MM.1S (cell line): ENCODE results near the gene LRRC4C.

ENCODE experiments used
- DNase-seq: peaks from one replicate; pipeline ENCODE4 v3.0.0-alpha.2; 2015
- H2AFZ ChIP-seq: fragments of 300-600 bp; sonication (generic); 2 replicates; pipeline ENCODE4 v1.6.0; 2016; ENCODE audit warnings: antibody characterized with exemption, low read length
- H3F3A ChIP-seq: fragments of 300-600 bp; sonication (generic); 2 replicates; pipeline ENCODE4 v1.6.1; 2016; ENCODE audit warnings: mild to moderate bottlenecking, antibody characterized with exemption, low read length, moderate library complexity, mixed read lengths; ENCODE audit not compliant: insufficient read depth
- H3K27ac ChIP-seq: fragments of 300-600 bp; sonication (generic); 2 replicates; pipeline ENCODE4 v1.5.1; 2016; ENCODE audit warnings: mild to moderate bottlenecking, low read length
- H3K27me3 ChIP-seq: fragments of 300-600 bp; sonication (generic); replicated peaks from 2 replicates; pipeline ENCODE4 v1.6.0; 2016; ENCODE audit warnings: low read length; ENCODE audit not compliant: insufficient read depth
- H3K36me3 ChIP-seq: fragments of 300-600 bp; sonication (generic); replicated peaks from 2 replicates; pipeline ENCODE4 v1.6.1; 2016; ENCODE audit warnings: mild to moderate bottlenecking, low read length, mixed read lengths; ENCODE audit not compliant: insufficient read depth
- H3K4me1 ChIP-seq: fragments of 300-600 bp; sonication (generic); 2 replicates; pipeline ENCODE4 v1.6.1; 2016; ENCODE audit warnings: low read length, mixed read lengths
- H3K4me2 ChIP-seq: fragments of 300-600 bp; sonication (generic); 2 replicates; pipeline ENCODE4 v1.6.0; 2016; ENCODE audit warnings: low read depth, low read length
- H3K4me3 ChIP-seq: fragments of 300-600 bp; sonication (generic); 2 replicates; pipeline ENCODE4 v1.5.1; 2016; ENCODE audit warnings: low read length, mixed read lengths
- H3K79me2 ChIP-seq: fragments of 300-600 bp; sonication (generic); 2 replicates; pipeline ENCODE4 v1.6.1; 2016; ENCODE audit warnings: mixed run types, low read length, mixed read lengths
- H3K9ac ChIP-seq: fragments of 300-600 bp; sonication (generic); 2 replicates; pipeline ENCODE4 v1.6.1; 2016; ENCODE audit warnings: low read length, mixed read lengths
- H3K9me2 ChIP-seq: fragments of 300-600 bp; sonication (generic); replicated peaks from 2 replicates; pipeline ENCODE4 v1.6.1; 2016; ENCODE audit warnings: mild to moderate bottlenecking, low read length, mixed read lengths; ENCODE audit not compliant: insufficient read depth
- H3K9me3 ChIP-seq: fragments of 300-600 bp; sonication (generic); replicated peaks from 2 replicates; pipeline ENCODE4 v1.6.1; 2016; ENCODE audit warnings: mild to moderate bottlenecking, low read length, mixed read lengths; ENCODE audit not compliant: insufficient read depth
- H4K20me1 ChIP-seq: fragments of 300-600 bp; sonication (generic); 2 replicates; pipeline ENCODE4 v1.6.1; 2016; ENCODE audit warnings: mild to moderate bottlenecking, low read length, moderate library complexity, mixed read lengths; ENCODE audit not compliant: insufficient read depth
- EZH2 ChIP-seq: fragments of 300-600 bp; sonication (generic); optimal IDR thresholded peaks from 2 replicates; pipeline ENCODE3; 2017; ENCODE audit warnings: low read depth, mild to moderate bottlenecking, antibody characterized with exemption, low read length, mixed read lengths
- EZH2phosphoT487 ChIP-seq: fragments of 300-600 bp; sonication (generic); IDR thresholded peaks from 2 replicates; pipeline ENCODE4 v1.6.1; 2018; ENCODE audit warnings: antibody characterized with exemption, low read length
- TF ChIP-seq, protein P1 (sequence below): fragments of 300-600 bp; sonication (generic); IDR thresholded peaks from 2 replicates; pipeline ENCODE4 v1.5.1; 2016; ENCODE audit warnings: antibody characterized with exemption, low read length, mixed read lengths

The LRRC4C gene

DNA sequence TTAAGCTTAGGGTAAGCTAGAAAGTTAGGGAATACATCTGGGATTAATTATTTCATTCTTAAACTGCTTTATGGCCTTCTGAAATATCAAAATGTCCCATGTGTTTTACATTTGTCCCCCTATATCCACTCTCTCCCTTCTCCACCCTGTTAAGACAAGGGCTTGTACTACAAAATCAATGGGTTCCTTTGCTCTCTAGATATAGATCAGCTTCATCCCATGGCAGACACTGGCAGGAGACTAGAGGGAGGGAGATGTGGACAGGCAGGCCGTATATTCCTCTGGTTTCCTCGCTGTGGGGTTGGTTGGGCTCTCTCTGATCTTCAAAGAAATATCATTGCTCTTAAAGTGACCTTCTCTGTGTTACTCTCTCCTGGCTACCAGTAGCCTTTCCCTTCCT lies 1281.0 kb downstream of the LRRC4C start:
- Histone ChIP-seq H3K79me2 (no peaks in the 10 kb centered on the region), H3K9ac (no peak overlapping the region), H3K36me3 (no peaks in the 10 kb centered on the region), H3K4me2 (no peak overlapping the region), H3K4me1 (peaks cover 9% of the 10 kb centered on the region; the same call in 1 of the 2 replicates), H2AFZ (no peak overlapping the region), H3F3A (0 out of 2 replicates have a peak, but pooled peaks cover 2% of the 10 kb centered on the region), H3K27ac (no peak overlapping the region), H3K9me2 (no peaks in the 10 kb centered on the region), H3K9me3 (no peaks in the 10 kb centered on the region), H3K27me3 (no peaks in the 10 kb centered on the region), H4K20me1 (no peaks in the 10 kb centered on the region), H3K4me3 (no peak overlapping the region)
- DNase-seq = no peak
- TF ChIP-seq EZH2 (no peak), EZH2phosphoT487 (no peak)
- TF ChIP-seq, protein P1, sequence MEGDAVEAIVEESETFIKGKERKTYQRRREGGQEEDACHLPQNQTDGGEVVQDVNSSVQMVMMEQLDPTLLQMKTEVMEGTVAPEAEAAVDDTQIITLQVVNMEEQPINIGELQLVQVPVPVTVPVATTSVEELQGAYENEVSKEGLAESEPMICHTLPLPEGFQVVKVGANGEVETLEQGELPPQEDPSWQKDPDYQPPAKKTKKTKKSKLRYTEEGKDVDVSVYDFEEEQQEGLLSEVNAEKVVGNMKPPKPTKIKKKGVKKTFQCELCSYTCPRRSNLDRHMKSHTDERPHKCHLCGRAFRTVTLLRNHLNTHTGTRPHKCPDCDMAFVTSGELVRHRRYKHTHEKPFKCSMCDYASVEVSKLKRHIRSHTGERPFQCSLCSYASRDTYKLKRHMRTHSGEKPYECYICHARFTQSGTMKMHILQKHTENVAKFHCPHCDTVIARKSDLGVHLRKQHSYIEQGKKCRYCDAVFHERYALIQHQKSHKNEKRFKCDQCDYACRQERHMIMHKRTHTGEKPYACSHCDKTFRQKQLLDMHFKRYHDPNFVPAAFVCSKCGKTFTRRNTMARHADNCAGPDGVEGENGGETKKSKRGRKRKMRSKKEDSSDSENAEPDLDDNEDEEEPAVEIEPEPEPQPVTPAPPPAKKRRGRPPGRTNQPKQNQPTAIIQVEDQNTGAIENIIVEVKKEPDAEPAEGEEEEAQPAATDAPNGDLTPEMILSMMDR = no peak

DNA sequence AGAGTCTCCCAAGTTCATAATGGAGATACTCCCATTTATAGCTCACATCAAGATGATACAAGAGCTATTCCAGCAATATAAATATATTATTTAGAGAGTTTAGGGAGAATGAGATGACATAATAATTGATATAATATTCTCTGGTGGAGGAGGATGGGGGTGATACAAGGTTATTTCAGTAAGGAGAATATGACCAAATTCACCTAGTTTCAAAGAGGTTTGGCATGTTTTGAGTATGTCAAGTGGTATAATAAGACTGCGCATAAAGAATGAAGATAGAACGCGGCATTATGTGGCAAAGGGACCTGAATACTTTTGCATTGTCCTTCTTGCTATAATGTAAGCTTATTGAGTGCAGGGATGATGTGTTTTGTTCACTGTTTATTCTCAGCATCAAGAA lies 1283.5 kb downstream of the LRRC4C start:
- H3K9me2 ChIP-seq = no peaks in the 10 kb centered on the region
- H3K4me2 ChIP-seq = no peak overlapping the region
- no peaks in the 10 kb centered on the region for H3K36me3 ChIP-seq
- H3K4me3 ChIP-seq = no peak overlapping the region
- H3F3A ChIP-seq = no peaks in the 10 kb centered on the region
- no peak overlapping the region for H3K9ac ChIP-seq
- H4K20me1 ChIP-seq = no peaks in the 10 kb centered on the region
- no peaks in the 10 kb centered on the region for H3K4me1 ChIP-seq
- H3K27ac ChIP-seq = no peak overlapping the region
- DNase-seq = no peak
- H3K79me2 ChIP-seq = no peaks in the 10 kb centered on the region
- TF ChIP-seq EZH2 (no peak), EZH2phosphoT487 (no peak)
- TF ChIP-seq, protein P1 = no peak
- H3K27me3 ChIP-seq = no peaks in the 10 kb centered on the region
- H2AFZ ChIP-seq = no peak overlapping the region
- H3K9me3 ChIP-seq = no peaks in the 10 kb centered on the region

DNA sequence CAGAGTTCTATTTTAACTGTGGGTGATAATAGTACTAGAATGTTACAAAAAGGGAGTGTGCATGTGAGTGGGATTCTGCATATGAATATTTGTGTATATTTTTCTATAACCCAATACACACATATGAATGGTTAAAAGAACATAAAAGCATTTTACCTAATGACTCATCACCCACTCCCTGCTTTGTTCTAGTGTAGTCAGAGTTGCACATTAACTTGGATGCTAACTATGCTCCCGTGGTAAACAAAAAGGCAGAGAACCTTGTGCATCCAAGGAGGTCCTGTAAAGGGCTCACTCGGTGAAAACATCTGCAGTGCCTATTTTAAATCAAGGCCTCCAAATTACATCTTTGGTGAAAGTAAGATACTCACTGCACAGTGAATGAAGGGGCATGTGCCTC lies 1289.4 kb downstream of the LRRC4C start:
- H3K36me3 ChIP-seq = no peaks in the 10 kb centered on the region
- H4K20me1 ChIP-seq = no peaks in the 10 kb centered on the region
- H2AFZ ChIP-seq = no peak overlapping the region
- H3K79me2 ChIP-seq = no peaks in the 10 kb centered on the region
- TF ChIP-seq, protein P1 = no peak
- TF ChIP-seq EZH2phosphoT487 (no peak), EZH2 (no peak)
- no peak overlapping the region for H3K4me3 ChIP-seq
- no peaks in the 10 kb centered on the region for H3K4me1 ChIP-seq
- no peaks in the 10 kb centered on the region for H3K9me2 ChIP-seq
- H3K9ac ChIP-seq = no peak overlapping the region
- H3K27me3 ChIP-seq = no peaks in the 10 kb centered on the region
- no peak overlapping the region for H3K4me2 ChIP-seq
- H3K9me3 ChIP-seq = no peaks in the 10 kb centered on the region
- no peaks in the 10 kb centered on the region for H3F3A ChIP-seq
- H3K27ac ChIP-seq = no peak overlapping the region
- no peak for DNase-seq
